K562 treated with DMSO at 1 percent for 48 hours (cell line): ENCODE measurements around the gene DENND4A. TPM values are rescaled to one million over a fixed set of nuclear protein-coding genes. Genes with fewer than 3 reads are reported as not detected.

Experiments
- total RNA-seq: library from RNA; unstranded; fragments of 300-600 nt; gene quantifications from 2 replicates; pipeline ENCODE4 v1.2.3, GENCODE V29; 2022; ENCODE audit warnings: low replicate concordance; ENCODE audit errors: extremely low read depth

The DENND4A gene
- total RNA-seq, result not detected in 2 replicates

DNA sequence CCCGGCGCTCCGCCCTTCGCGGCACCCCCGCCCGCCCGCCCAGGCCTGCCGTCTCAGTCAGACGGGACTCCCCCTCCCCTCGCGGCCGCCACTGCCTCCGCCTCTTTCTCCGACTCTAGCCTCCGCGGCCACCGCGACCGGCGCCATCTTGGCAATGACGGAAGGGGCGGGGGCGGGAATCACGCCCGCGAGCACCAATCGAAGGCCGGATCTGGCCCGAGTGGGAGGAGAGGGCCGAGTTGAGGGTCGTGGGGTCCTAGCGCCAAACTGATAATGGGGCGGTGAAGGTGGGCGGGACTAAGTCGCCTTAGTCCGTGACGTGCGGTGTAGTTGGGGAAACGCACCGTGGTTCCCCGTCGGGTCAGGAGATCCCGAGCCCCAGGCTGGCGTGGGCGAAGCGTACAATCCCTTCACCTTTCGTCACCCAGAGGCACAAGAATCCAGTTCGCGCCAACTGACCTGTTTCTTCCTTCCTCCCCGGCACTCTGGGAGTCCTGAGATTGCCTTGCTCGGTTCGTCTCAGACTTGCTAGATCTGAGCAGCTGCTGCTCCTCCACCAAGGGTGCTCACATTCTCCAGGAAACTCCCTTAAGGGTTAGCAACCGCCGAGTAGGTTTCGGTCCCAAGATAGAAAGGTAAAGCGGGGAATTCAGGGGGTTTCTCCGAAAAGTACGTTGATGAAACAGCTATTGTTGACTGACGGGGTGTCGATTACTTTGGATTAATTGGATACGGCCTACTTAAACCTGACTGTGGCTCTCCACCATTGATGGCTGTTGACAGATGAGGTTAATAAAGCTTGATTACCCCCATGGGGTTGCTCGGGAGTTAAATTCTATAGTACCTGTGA lies at the start of gene DENND4A:
Gene DENND4A, minus strand, starts transcription at position 156 of the 850 bp plus-strand sequence. CDS start 35,843 bp downstream, outside the sequence.

DNA sequence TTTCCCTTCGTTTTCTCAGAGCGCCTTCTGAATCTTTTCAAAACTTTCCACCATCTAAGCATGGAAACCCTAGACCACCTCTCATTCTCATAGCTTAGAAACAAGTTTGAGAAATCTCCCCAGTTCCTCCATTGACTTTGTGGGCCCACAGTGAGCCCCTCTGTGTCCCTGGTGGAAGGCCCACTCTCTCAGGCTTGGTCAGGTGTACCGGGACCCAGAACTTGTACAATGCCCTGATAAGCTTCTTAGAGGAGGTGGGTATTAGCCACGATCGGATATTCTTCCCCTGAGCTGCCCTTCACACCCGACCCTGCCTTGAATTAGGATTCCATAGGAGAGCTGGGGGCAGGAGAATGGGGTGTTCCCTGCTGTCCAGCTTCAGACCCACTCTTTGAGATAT lies 170.5 kb downstream of the DENND4A start, which contains the start of gene SLC24A1:
Gene SLC24A1, plus strand, starts transcription at position 301 of the 400 bp plus-strand sequence. CDS start 2,143 bp downstream, outside the sequence.

DNA sequence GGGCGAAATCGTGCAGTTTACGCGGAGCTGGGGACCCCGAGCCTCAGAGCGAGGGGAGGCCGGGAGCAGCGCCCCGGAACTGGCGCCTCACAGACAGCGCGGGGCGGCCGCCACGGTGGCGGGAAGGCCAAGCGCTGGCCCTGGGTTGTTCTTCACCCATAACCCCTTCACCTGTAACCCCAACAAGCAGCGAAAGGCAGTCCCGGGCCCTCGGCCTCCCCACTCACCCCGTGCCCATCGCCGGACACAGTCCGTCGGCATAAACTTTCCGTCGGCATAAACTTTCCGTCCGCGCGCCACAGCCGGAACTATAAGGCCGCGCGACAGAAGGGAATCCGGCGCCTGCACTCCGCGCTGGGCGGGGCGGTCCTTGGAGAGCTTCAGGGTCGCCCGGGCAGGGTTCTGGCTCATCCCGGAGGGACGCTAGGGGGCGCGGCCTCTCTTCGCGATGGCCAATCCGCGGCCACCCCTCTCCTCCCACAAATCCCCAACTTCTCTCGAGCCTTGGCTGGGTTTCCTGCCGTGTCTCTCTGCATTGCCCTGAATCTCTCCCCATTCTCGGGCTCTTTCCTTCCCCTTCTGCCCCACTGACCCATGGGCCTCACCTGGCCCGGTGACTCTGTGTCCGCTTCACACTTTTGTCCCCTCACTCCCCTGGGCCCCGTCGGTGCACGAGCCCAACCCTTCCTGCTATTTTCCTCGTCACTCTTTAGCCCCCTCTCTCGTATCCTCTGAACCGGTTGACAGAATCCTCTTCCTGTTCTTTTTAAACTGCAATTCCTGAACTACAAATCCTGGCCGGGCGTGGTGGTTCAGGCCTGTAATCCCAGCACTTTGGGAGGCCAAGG lies 181.0 kb downstream of the DENND4A start, which contains the start of gene INTS14:
Gene INTS14, minus strand, starts transcription at position 261 of the 848 bp plus-strand sequence. CDS start 3,751 bp downstream, outside the sequence.

Other genes starting within 250 kb of the DENND4A start
- gene INTS14, start 181.2 kb downstream of the DENND4A start, total RNA-seq, result not detected in 2 replicates
- gene SLC24A1, start 170.4 kb downstream of the DENND4A start, total RNA-seq, result not detected in 2 replicates
- gene RAB11A, start 77.2 kb upstream of the DENND4A start, total RNA-seq, result not detected in 2 replicates